CD4-positive, alpha-beta T cell treated with Interleukin-6 for 4 hours (primary cell): ENCODE measurements around the gene SLC25A21.

Experiments used
- DNase-seq: peaks from one replicate; pipeline ENCODE4 v3.0.0-alpha.2; 2020; ENCODE audit warnings: mixed read lengths

SLC25A21 gene

GRCh38 chr14:36857136-36857535 lies 315.3 kb downstream of the SLC25A21 start:
- no peak for DNase-seq

- no peak for DNase-seq
These were observed 316.1 kb downstream of the SLC25A21 start for GRCh38 chr14:36856095-36856878.

- no peak for DNase-seq
These were observed 317.0 kb downstream of the SLC25A21 start for GRCh38 chr14:36855396-36855795.

- no peak for DNase-seq
These were observed 319.3 kb downstream of the SLC25A21 start for GRCh38 chr14:36852981-36853691.

- DNase-seq, result no peak
These were observed 324.2 kb downstream of the SLC25A21 start for GRCh38 chr14:36848213-36848612.

- no peak for DNase-seq
These were observed 325.0 kb downstream of the SLC25A21 start for GRCh38 chr14:36847366-36847765.

- DNase-seq, result no peak
These were observed 326.9 kb downstream of the SLC25A21 start for GRCh38 chr14:36845356-36846012.

- no peak for DNase-seq
These were observed 327.8 kb downstream of the SLC25A21 start for GRCh38 chr14:36844443-36845195.

- DNase-seq, result no peak
These were observed 329.0 kb downstream of the SLC25A21 start for GRCh38 chr14:36843410-36843809.

GRCh38 chr14:36835128-36835527 lies 337.3 kb downstream of the SLC25A21 start:
- no peak for DNase-seq

- no peak for DNase-seq
These were observed 338.1 kb downstream of the SLC25A21 start for GRCh38 chr14:36834293-36834692.

GRCh38 chr14:36829547-36829946 lies 342.9 kb downstream of the SLC25A21 start:
- DNase-seq, result no peak

GRCh38 chr14:36827861-36828260 lies 344.5 kb downstream of the SLC25A21 start:
- DNase-seq, result no peak

GRCh38 chr14:36826614-36827013 lies 345.8 kb downstream of the SLC25A21 start:
- no peak for DNase-seq

GRCh38 chr14:36824854-36825253 lies 347.6 kb downstream of the SLC25A21 start:
- DNase-seq, result no peak

- no peak for DNase-seq
These were observed 348.8 kb downstream of the SLC25A21 start for GRCh38 chr14:36823651-36824050.

- DNase-seq, result no peak
These were observed 349.7 kb downstream of the SLC25A21 start for GRCh38 chr14:36822685-36823084.

- DNase-seq, result no peak
These were observed 351.5 kb downstream of the SLC25A21 start for GRCh38 chr14:36820901-36821300.

- DNase-seq, result no peak
These were observed 352.2 kb downstream of the SLC25A21 start for GRCh38 chr14:36820111-36820709.

GRCh38 chr14:36818794-36819384 lies 353.5 kb downstream of the SLC25A21 start:
- no peak for DNase-seq

GRCh38 chr14:36818246-36818645 lies 354.2 kb downstream of the SLC25A21 start:
- DNase-seq, result no peak
